A673 (cell line): Measurements from ENCODE around the gene WLS.

Experiments
- CTCF ChIP-seq: fragments of 300-800, 200-600 bp; sonication (generic); conservative IDR thresholded peaks from 2 replicates; pipeline ENCODE4 v1.5.1; 2017; ENCODE audit warnings: low read depth, mild to moderate bottlenecking, antibody characterized with exemption, low read length, moderate library complexity, mixed read lengths
- EZH2 ChIP-seq: fragments of 200-600 bp; sonication (generic); IDR thresholded peaks from 2 replicates; pipeline ENCODE4 v1.6.1; 2017; ENCODE audit warnings: borderline replicate concordance, low read depth, mild to moderate bottlenecking, mixed read lengths, antibody characterized with exemption, low read length; ENCODE audit not compliant: poor library complexity, severe bottlenecking

DNA sequence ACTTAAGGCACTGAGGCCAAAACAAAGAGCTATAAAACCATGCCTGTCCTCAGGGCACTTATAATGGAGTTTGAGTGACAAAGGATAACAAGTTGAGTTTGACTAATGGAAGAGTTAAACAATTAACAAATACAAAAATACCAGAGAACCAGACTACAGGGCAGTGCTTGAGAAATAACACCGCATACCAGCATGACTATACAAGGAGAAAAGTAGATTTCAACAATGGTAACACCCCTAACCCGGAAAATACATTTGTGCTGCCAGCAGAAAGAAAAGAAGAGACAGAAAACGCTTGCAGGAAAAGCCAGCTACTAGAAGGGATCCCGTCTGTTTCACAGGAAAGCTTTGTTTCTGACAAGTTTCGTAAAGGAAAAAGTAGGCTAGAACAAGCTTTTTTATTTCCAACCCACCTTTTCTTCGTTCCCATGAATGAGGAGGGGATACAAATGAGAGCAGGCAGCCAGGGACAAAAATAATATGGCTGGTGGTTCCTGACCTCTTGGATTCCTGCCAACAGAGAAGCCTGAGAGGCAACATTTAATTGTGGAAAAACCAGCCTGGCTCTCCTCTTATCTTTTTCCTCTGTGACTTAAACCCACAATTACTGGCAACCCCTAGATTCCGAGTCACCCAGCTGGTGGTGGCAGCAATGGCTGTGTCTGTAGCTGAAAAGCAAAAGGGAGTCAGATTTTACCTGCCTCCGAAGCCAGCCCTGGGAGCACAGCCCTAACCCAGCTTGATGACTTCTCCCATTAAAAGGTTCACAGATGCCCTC lies 56.5 kb downstream of the WLS start:
- TF ChIP-seq EZH2 (no peak), CTCF (no peak)
